ENCODE measurements around the gene SENP1. TPM values are rescaled to one million over a fixed set of nuclear protein-coding genes. Genes with fewer than 3 reads are reported as not detected.

Gene SENP1
- total and polyA plus RNA-seq, 2 of the 13 experiments (the other 11 are each of a cell fraction or from before 2014, with no cell fraction given): 14.0 to 20.2 TPM

- FAIRE-seq (no peak), ATAC-seq (no peak), DNase-seq (ENCODE audit: low spot score) (no peak)
- Histone ChIP-seq H4K20me1 (ENCODE audit: insufficient read depth, low read length) (no peaks in the 10 kb centered on the region), H3K27me3 (ENCODE audit: control insufficient read depth in 1 of 2, insufficient read depth in 2 of 2, low read length in 2 of 2) (peaks cover 2 to 38% of the 10 kb centered on the region in 2 experiments), H3K27ac (ENCODE audit: extremely low read length, insufficient read depth, low read length) (no peak overlapping the region), H3K9me3 (ENCODE audit: low read length) (no peaks in the 10 kb centered on the region), H3K79me2 (ENCODE audit: insufficient read depth, low read length) (no peaks in the 10 kb centered on the region), H3K36me3 (replicated peaks in 1 of 2; ENCODE audit: control insufficient read depth in 1 of 2, insufficient read depth in 2 of 2, low read length in 2 of 2) (no peaks in the 10 kb centered on the region), H3K4me3 (replicated peaks in 1 of 3; ENCODE audit: insufficient read depth in 1 of 3, low read depth in 2 of 3, low read length in 3 of 3) (no peak overlapping the region), H3K4me1 (ENCODE audit: insufficient read depth, low read length) (peaks cover 35% of the 10 kb centered on the region), H2AFZ (ENCODE audit: low read length) (no peak overlapping the region), H3K4me2 (ENCODE audit: low read depth, low read length) (no peak overlapping the region), H3K9ac (ENCODE audit: insufficient read depth, low read depth, low read length) (no peak overlapping the region)
- in situ Hi-C loops (cut with HindIII; ENCODE audit: extremely low pct_ligation_motif_present, low pct_unique_long_range_greater_than_20kb): no loop called here
- intact Hi-C loops (cut with micrococcal nuclease; ENCODE audit: unreplicated experiment): loop anchor here (10.0 kb wide), 1 partner anchor 105 kb away; the partner anchor contains the start of gene SENP1
- ChIA-PET POLR2A (no interaction called here), CTCF (ENCODE audit: low intra/inter-chr PET ratio, low total read pairs) (no interaction called here)
- BruUV-seq (replicated peaks): no TSS peak
- WGBS (ENCODE audit: low lambda C conversion rate): 65% methylated on average over 9 of the region's 9 CpGs
- TF ChIP-seq FOXP1 (IDR thresholded peaks at IDR 0.05) (no peak), FOXP1 (CRISPR knock-in tag; IDR thresholded peaks at IDR 0.05) (no peak), NCOA2 (CRISPR knock-in tag; IDR thresholded peaks at IDR 0.05) (no peak), ZNF609 (CRISPR knock-in tag; IDR thresholded peaks at IDR 0.05; ENCODE audit: borderline replicate concordance) (no peak), ETV5 (CRISPR knock-in tag; IDR thresholded peaks at IDR 0.05; ENCODE audit: borderline replicate concordance) (no peak), MED13 (CRISPR knock-in tag; IDR thresholded peaks at IDR 0.05) (no peak), ZMAT3 (CRISPR knock-in tag; conservative IDR thresholded peaks at IDR 0.05) (no peak), ZSCAN21 (CRISPR knock-in tag; IDR thresholded peaks at IDR 0.05; ENCODE audit: borderline replicate concordance) (no peak), KAT2B (IDR thresholded peaks at IDR 0.05; ENCODE audit: borderline replicate concordance, low read depth, low read length) (no peak), ZNF512B (CRISPR knock-in tag; IDR thresholded peaks at IDR 0.05; ENCODE audit: borderline replicate concordance) (no peak), ZNF101 (CRISPR knock-in tag; IDR thresholded peaks at IDR 0.05; ENCODE audit: borderline replicate concordance, low read depth) (no peak), FOXK1 (CRISPR knock-in tag; IDR thresholded peaks at IDR 0.05; ENCODE audit: borderline replicate concordance, low read depth) (no peak), TFE3 (CRISPR knock-in tag; IDR thresholded peaks at IDR 0.05) (no peak), TCF7 (IDR thresholded peaks at IDR 0.05; ENCODE audit: low read depth) (no peak), SNAI1 (CRISPR knock-in tag; IDR thresholded peaks at IDR 0.05; ENCODE audit: borderline replicate concordance) (no peak), CREB1 (IDR thresholded peaks at IDR 0.05) (no peak), CREB1 (CRISPR knock-in tag; IDR thresholded peaks at IDR 0.05) (no peak), HNRNPLL (IDR thresholded peaks at IDR 0.05; ENCODE audit: low read depth, low read length, poor library complexity, severe bottlenecking) (no peak)
Observed at GRCh38 chr12:47999816-48000215, 106.1 kb downstream of the SENP1 start.

Data from HepG2 (cell line).